GM18508 (cell line): ENCODE measurements around the gene SLC26A11.
"Not testable (repeated sequence)": the region's sequence is repeated elsewhere in the genome, so short reads cannot be mapped to it uniquely, and the experiment has no call there.

Experiments used
- ATAC-seq: cut with Tn5 transposase; IDR thresholded peaks from one replicate; pipeline ENCODE4 v1.9.1; 2021; ENCODE audit warnings: moderate number of reproducible peaks; ENCODE audit not compliant: insufficient read depth, unreplicated experiment

The SLC26A11 gene

GRCh38 chr17:80295559-80295958 lies 75.3 kb downstream of the SLC26A11 start:
- no peak for ATAC-seq

- no peak for ATAC-seq
These were observed 76.0 kb downstream of the SLC26A11 start for GRCh38 chr17:80296221-80296620.

GRCh38 chr17:80297996-80298560 lies 77.9 kb downstream of the SLC26A11 start:
- ATAC-seq, result no peak

- ATAC-seq, result not testable (repeated sequence)
These were observed 79.3 kb downstream of the SLC26A11 start for GRCh38 chr17:80299350-80300100.

- not testable (repeated sequence) for ATAC-seq
These were observed 80.5 kb downstream of the SLC26A11 start for GRCh38 chr17:80300756-80301155.
